NCI-H128 (cell line): ENCODE data around the gene TANGO6.

Experiments
- DNase-seq: peaks from one replicate; lab custom pipeline; 2025; ENCODE audit not compliant: unreplicated experiment; lab: John Stamatoyannopoulos, UW

Gene TANGO6

GRCh38 chr16:68999114-68999513 is 155.8 kb downstream of the TANGO6 start:
- no peak for DNase-seq

GRCh38 chr16:69003500-69003899 is 160.2 kb downstream of the TANGO6 start:
- no peak for DNase-seq

- no peak for DNase-seq
Measured at GRCh38 chr16:69005641-69006355, 162.5 kb downstream of the TANGO6 start.

- DNase-seq = no peak
Measured at GRCh38 chr16:69012906-69013305, 169.6 kb downstream of the TANGO6 start.

- DNase-seq = no peak
Measured at GRCh38 chr16:69013991-69014390, 170.7 kb downstream of the TANGO6 start.

- no peak for DNase-seq
Measured at GRCh38 chr16:69014811-69015210, 171.5 kb downstream of the TANGO6 start.

GRCh38 chr16:69017036-69017783 is 173.9 kb downstream of the TANGO6 start:
- DNase-seq = no peak

- no peak for DNase-seq
Measured at GRCh38 chr16:69019811-69020210, 176.5 kb downstream of the TANGO6 start.

- no peak for DNase-seq
Measured at GRCh38 chr16:69029121-69029520, 185.8 kb downstream of the TANGO6 start.

GRCh38 chr16:69031877-69032301 is 188.6 kb downstream of the TANGO6 start:
- DNase-seq = no peak

GRCh38 chr16:69033151-69033949 is 190.0 kb downstream of the TANGO6 start:
- no peak for DNase-seq

GRCh38 chr16:69035375-69035774 is 192.0 kb downstream of the TANGO6 start:
- no peak for DNase-seq

- no peak for DNase-seq
Measured at GRCh38 chr16:69036399-69037091, 193.2 kb downstream of the TANGO6 start.

GRCh38 chr16:69037373-69038160 is 194.2 kb downstream of the TANGO6 start:
- no peak for DNase-seq

GRCh38 chr16:69039333-69039941 is 196.1 kb downstream of the TANGO6 start:
- DNase-seq = no peak

- no peak for DNase-seq
Measured at GRCh38 chr16:69040144-69040909, 197.0 kb downstream of the TANGO6 start.

GRCh38 chr16:69048328-69049120 is 205.2 kb downstream of the TANGO6 start:
- DNase-seq = no peak

- DNase-seq = no peak
Measured at GRCh38 chr16:69049146-69049545, 205.8 kb downstream of the TANGO6 start.
